Medulla oblongata (tissue), 1 donor: ENCODE data around the gene ARID3B.
"Not testable (repeated sequence)": the region's sequence is repeated elsewhere in the genome, so short reads cannot be mapped to it uniquely, and the experiment has no call there.

Experiments
- DNase-seq: peaks from one replicate; pipeline ENCODE4 v3.0.0-alpha.2; 2015; ENCODE audit errors: extremely low spot score

Gene ARID3B

DNA sequence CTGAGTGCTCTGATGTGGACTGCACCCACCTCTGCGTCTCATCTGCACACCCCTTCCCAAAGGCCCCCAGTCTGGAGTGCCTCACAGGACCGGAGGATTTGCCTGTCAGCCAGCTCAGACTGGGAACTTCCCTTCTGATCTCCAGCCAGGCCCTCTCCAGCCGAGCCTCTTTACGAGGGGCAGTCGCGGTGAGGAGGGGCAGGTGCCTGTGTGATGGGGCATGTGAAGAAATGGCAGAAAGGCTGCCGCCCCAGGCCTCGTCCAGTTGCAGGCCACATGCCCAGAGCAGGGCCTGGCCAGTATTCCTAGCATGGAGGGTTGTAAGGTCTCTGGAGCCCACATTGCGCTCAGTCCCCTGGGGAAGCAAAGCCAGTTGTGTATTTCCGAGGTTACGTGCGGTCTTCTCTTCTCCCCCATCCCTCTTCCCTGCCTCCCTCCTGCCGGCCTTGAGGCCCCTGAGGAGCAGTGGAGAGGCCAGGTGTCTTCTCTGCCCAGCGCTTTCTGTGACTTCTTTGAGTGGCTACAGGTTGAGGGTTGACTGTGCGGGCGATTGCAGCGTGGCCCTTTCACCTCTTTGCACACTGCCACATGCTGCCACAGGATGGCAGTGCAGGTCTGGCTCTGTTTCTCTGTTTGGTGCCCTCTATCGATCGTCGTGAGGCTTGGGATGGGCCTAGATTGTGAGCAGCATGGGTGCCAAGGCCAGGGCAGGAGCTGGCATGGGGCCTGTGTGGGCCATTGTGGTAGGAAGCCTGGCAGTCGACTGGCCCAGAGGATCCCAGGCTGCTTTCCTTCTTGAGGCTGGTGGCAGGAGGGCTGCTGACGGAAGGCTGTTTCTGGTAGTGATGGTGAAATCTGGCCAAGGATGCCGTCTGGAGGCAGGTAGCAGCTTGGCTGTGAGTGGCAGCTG is 79.9 kb downstream of the ARID3B start:
- DNase-seq = peak; percentile 91

- no peak for DNase-seq
These were observed 80.5 kb downstream of the ARID3B start for GRCh38 chr15:74621546-74621920.

DNA sequence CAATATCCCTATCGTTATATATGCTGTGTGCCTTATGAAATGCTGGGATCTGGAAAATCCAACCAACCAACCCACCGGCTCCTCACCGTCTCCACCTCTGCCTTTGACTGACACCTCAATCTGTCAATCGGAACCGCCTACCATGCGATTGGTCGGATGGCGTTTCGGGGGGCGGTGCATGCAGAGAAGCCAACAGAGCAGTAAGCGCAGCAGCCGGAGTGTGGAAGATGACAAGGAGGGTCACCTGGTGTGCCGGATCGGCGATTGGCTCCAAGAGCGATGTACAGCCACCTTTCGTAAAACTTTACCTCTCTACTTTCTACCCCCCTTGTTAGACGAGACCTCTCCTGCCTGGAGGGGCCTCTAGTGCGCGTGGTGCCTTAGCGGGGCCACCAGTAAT is 80.9 kb downstream of the ARID3B start:
- DNase-seq = no peak

DNA sequence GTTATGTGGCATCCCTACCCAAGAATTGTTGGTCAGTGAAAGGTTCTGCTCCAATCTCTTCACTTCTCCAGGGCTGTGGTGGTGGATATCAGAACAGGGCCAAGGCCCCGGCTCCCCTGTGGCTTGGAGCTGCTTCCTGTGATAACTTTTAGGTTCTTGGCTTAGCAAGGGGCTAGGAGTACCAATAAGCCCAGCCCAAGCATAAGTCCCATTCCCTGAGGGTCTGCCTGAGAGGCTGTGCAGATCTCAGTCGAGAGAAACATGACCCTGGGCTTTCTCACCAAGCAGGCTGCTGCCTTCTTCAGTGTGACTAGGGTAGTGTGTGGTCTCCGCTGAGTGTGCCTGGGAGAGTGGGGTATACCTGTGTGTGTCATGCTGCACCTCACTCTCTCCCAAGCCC is 81.7 kb downstream of the ARID3B start:
- DNase-seq = no peak

GRCh38 chr15:74624020-74624602 is 83.1 kb downstream of the ARID3B start:
- DNase-seq = no peak

GRCh38 chr15:74625693-74626092 is 84.7 kb downstream of the ARID3B start:
- no peak for DNase-seq

GRCh38 chr15:74626336-74626735 is 85.3 kb downstream of the ARID3B start:
- DNase-seq = no peak

DNA sequence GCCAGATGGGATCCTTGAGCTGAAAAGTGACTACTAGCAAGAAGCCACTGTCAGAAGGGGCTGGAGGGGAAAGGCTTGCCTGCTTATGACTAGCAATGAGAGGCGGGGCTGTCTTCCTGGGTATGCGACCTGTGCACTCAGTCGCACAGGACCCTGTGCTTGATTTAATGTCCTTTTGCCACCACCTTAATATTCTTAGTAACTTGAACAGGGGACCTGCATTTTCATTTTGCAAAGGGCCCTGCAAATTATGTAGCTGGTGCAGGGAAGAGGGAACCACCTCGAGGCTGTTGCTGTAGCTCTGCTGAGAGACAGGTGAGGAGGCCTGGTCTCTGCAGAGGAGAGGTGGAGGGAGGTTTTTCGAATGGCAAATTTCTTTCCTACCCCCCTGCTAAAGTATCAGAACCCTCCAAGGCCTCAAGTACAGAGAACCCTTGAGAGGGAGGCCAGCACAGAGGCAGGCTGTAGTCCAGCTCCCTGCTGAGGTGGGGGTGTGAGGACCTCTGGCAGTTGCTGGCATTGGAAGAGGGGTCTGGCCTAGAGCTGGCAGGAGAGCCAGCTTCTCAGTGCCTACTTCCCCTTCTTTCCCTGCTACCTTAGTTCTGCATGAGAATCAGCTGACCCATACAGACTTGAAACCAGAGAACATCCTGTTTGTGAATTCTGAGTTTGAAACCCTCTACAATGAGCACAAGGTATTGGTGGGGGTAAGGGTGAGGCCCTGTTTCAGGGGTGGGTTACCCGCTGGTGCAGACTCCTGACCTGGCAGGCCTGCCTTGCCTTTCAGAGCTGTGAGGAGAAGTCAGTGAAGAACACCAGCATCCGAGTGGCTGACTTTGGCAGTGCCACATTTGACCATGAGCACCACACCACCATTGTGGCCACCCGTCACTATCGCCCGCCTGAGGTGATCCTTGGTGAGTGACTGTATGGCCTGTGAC is 86.0 kb downstream of the ARID3B start:
- peak; percentile 71 for DNase-seq

DNA sequence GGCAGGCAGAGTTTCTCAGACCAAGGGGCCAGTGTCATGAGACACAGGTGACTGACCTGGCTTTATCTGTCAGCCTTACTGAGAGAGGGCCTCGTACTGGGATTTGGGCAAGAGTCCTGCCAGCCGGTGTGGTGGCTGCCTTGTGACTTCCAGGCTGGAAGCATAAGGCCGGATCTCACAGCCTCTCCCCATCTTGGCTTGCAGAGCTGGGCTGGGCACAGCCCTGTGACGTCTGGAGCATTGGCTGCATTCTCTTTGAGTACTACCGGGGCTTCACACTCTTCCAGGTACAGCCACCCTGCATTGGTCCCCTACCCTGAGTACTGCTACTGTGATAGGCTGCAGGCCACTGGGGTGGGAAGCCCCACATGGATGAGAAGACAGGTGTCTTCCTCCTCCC is 86.7 kb downstream of the ARID3B start:
- DNase-seq = no peak

GRCh38 chr15:74628199-74628598 is 87.2 kb downstream of the ARID3B start:
- DNase-seq = no peak

GRCh38 chr15:74628949-74629348 is 87.9 kb downstream of the ARID3B start:
- DNase-seq = no peak

GRCh38 chr15:74629696-74630095 is 88.7 kb downstream of the ARID3B start:
- DNase-seq = not testable (repeated sequence)

DNA sequence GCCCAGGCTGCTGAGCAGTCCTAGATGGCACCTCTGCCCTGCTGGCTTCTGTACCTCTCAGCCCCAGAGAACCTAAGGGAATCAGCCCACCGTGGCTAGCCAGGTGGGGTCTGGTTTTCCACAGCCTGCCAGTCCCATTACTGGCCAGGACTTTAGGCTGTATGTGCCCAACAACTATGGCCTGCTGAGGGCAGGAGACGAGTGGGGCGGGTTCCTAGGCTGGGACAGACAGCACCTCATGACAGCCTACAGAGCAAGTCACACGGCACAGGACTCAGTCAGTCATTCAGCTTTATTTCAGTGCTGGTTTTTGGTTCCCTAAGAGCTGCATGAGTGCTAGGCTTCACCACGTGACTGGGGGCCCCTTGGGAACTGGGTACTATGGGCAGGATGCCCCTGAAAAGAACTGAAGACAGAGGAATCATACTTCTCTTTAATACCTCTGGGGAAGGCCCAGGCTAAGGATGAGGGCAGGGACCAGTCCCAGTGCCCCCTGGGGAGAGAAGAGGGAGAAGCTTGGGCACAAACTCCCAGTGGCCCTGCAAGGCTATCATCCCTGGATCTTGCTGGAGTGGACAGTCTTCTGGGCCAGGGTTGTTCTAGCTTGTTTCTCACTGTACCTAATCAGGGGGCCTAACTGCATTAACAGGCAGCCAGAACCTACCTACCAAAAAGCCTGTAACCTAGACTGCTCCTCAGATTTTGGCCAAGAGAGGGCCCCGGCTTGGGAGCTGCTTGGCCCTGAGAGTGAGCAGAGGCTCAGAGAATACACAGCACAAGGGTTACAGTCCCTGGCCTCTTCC is 89.5 kb downstream of the ARID3B start:
- peak; percentile 41 for DNase-seq

GRCh38 chr15:74631087-74631385 is 90.0 kb downstream of the ARID3B start:
- no peak for DNase-seq

DNA sequence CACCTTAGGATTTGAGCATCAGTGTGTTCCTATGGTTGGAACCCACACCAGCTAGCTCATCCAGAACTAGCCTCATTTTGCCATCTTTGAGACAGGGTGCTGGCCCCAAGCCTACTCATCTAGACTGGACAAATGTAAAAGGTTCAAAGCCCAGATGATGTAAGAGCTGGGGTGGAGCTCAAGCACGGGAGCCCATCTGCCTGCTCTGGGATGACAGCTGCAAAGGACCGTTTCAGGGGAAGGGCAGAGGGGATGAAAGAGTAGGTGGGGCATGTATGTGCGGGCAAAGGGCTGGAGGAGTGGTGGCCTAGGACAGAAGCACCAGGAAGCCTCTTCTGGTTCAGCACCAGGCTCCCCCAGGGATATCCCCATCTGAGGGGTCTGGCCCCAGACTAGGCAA is 90.4 kb downstream of the ARID3B start:
- no peak for DNase-seq

- peak; percentile 71 for DNase-seq
These were observed 91.0 kb downstream of the ARID3B start for GRCh38 chr15:74631935-74632560.

- no peak for DNase-seq
These were observed 91.6 kb downstream of the ARID3B start for GRCh38 chr15:74632601-74633000.

DNA sequence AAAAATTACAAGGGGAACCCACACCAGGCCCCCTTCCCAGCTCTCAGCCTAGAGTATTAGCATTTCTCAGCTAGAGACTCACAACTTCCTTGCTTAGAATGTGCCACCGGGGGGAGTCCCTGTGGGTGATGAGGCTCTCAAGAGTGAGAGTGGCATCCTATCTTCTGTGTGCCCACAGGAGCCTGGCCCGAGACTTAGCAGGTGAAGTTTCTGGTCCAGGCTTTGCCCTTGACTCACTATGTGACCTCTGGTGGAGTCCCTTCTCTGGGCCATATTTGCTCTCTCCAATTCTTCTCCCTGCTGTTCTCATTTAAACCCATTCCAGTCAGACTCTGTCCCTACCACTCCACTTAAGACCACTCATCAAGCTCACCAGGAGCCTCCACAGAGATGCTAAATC is 92.8 kb downstream of the ARID3B start:
- DNase-seq = no peak

- DNase-seq = peak; percentile 79
These were observed 94.2 kb downstream of the ARID3B start for GRCh38 chr15:74635228-74635627.

DNA sequence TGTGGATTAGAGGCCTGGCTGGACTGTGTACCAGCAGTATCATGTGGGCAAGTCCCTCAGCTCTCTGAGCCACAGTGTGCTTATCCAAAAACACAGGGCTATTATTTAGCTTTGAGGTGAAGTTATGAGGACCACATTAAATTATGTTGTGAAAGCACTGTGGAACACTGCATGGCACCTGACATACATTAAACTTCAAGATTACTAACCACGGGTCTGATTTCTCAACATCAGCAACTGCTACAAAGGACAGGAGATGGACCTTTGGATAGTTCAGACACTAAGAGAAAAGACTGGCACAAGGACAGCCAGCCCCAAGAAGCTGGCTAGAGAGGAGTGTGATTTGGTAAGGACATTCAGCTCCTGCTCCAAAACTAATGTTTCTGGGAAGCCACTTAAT is 96.0 kb downstream of the ARID3B start:
- DNase-seq = no peak

- DNase-seq = no peak
These were observed 100.1 kb downstream of the ARID3B start for GRCh38 chr15:74641151-74641550.
